Choroid plexus epithelial cell (primary cell): Measurements from ENCODE around the gene PIGQ.
"Not testable (repeated sequence)": the region's sequence is repeated elsewhere in the genome, so short reads cannot be mapped to it uniquely, and the experiment has no call there.

Experiments
- DNase-seq: peaks from one replicate; pipeline ENCODE4 v3.0.0-alpha.2; 2010; ENCODE audit warnings: low read depth
- H3K4me3 ChIP-seq: 2 replicates; pipeline ENCODE4 v1.5.1; 2011; ENCODE audit warnings: low read depth, mild to moderate bottlenecking, control low read depth, low read length, moderate library complexity
- TF ChIP-seq, protein P1 (sequence below): conservative IDR thresholded peaks from 2 replicates; pipeline ENCODE4 v1.5.1; 2011; ENCODE audit warnings: low read depth, mild to moderate bottlenecking, control low read depth, inconsistent platforms, low read length, moderate library complexity

PIGQ gene

DNA sequence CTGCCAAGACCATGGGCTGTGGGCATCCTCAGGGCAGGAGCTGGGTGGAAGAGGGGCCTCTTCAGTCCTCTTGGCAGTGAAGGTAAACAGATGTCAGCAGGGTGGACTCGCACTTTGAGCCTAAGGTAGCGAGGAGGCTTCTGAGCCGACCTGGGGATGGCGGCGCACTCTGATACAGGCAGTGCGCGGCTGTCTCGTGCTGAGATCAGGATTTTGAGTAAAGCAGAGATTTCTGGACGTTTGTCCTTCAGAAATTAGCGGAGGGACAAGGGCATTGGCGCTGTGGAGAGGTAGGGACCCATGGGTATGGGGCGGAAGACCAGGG is 26.9 kb downstream of the PIGQ start:
- no peak overlapping the region for H3K4me3 ChIP-seq
- no peak for DNase-seq
- TF ChIP-seq, protein P1, sequence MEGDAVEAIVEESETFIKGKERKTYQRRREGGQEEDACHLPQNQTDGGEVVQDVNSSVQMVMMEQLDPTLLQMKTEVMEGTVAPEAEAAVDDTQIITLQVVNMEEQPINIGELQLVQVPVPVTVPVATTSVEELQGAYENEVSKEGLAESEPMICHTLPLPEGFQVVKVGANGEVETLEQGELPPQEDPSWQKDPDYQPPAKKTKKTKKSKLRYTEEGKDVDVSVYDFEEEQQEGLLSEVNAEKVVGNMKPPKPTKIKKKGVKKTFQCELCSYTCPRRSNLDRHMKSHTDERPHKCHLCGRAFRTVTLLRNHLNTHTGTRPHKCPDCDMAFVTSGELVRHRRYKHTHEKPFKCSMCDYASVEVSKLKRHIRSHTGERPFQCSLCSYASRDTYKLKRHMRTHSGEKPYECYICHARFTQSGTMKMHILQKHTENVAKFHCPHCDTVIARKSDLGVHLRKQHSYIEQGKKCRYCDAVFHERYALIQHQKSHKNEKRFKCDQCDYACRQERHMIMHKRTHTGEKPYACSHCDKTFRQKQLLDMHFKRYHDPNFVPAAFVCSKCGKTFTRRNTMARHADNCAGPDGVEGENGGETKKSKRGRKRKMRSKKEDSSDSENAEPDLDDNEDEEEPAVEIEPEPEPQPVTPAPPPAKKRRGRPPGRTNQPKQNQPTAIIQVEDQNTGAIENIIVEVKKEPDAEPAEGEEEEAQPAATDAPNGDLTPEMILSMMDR, result no peak

DNA sequence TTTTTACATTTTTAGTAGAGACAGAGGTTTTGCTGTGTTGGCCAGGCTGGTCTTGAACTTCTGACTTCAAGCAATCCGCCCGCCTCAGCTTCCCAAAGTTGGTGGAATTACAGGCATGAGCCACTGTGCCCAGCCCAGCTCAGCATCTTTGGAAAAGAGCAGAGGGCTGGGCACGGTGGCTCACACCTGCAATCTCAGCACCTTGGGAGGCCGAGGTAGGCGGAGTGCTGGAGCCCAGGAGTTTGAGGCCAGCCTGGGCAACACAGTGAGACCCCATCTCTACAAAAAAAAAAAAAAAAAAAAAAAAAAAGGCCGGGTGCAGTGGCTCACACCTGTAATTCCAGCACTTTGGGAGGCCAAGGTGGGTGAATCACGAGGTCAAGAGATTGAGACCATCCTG is 27.9 kb downstream of the PIGQ start:
- not testable (repeated sequence) for DNase-seq, H3K4me3 ChIP-seq

DNA sequence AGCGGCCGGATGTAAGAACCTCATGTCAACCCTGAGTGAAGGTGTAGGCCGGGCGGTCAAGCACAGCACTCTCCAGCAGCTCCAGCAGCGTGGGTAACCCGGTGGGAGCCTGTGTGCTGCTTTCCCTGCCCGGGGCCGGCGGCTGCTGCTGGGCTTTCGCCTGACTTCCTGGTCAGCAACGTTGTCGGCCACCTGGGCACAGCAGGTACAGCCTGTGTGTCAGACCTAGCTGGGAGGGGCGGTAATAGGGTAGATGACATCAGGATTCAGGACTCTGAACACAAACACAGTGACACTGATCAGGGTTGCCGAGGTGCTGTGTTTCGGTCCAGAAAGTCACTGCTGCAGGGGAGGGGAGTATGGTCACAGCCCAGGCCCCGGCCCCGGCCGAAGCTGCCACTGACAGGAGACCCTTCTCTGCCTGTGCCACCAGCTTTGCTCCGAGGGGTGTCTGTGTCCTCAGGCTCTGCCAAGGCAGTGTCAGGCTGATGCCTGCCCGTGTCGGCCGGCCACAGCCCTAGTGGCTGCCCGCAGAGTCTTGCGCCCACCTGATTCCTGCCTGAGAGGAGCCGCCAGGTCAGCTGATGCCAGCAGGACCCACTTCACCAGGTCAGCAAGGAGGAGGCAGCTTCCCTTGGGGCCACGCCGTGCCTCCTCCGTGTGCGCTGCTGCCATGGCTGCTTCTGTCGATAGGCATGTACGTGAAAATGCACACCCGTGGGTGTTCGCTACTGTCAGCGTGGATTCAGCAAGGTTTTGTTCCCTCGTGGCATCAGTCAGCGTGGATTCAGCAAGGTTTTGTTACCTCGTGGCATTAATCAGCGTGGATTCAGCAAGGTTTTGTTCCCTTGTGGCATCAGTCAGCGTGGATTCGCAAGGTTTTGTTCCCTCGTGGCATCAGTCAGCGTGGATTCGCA is 29.3 kb downstream of the PIGQ start:
- no peak overlapping the region for H3K4me3 ChIP-seq
- TF ChIP-seq, protein P1, result no peak
- DNase-seq, result no peak

DNA sequence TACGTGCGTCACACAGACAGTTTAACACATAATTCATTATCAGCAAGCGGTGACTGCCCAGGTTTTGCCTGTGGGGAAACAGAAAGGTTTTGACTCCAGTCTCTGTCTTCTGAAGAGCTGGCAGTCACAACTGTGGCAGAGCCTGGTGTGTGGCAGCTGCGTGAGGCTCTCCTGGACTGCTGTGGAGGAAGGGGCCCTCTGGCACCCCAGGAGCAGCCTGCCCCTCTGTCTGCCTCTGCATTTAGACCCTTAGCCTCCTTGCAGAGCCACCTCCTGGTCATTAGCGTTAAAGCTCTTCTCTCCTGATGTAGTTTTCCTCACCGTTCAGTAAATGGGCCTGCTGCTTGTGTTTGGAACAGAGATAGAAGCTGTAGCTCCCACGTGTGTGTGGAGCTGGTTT is 31.0 kb downstream of the PIGQ start:
- DNase-seq, result peak; percentile 58
- no peak overlapping the region for H3K4me3 ChIP-seq
- TF ChIP-seq, protein P1, result peak; percentile 65

DNA sequence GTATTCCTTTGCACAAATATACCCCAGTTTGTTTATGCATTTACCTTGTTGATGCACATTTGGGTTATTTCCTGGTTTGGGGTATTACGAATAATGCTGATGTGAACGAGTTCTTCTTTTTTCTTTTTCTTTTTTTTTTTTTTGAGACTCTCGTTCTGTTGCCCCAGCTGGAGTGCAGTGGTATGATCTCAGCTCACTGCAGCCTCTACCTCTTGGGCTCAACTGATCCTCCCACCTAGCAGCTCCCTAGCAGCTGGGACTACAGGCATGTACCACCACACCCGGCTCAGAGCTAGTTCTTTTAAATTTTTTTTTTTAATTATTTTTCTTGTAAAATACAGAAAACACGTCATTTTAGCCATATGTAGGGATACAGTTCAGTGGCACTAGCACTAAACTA is 34.2 kb downstream of the PIGQ start:
- TF ChIP-seq, protein P1, result no peak
- no peak overlapping the region for H3K4me3 ChIP-seq
- DNase-seq, result no peak

DNA sequence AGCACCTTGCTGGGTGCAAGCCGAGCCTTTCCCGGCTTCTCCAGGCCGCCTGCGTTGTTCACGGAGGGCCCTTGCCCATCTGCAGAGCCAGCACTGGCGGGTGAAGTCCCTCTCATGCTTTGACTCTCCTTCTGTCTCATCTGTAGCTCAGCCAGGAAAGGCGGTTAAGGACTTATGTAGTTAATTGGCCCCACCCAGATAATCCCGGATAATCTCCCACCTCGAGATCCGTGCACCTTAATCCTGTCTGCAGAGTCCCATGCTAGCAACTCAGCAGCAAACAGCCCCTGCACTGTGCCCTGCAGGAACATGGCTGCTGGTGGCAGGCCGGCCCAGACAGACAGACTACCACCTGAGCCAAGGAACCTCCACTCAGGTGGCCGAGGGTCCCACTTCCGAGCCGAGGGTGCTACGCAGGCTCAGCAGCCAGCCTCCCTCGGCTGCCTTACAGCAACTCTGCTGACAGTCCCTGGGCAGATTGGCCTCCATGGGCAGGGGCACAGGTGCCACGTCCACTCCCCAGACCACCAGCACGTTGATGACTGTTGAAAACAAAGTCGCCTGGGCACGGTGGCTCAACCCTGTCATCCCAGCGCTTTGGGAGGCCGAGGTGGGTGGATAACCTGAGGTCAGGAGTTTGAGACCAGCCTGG is 37.0 kb downstream of the PIGQ start:
- TF ChIP-seq, protein P1, result no peak
- no peak overlapping the region for H3K4me3 ChIP-seq
- no peak for DNase-seq

DNA sequence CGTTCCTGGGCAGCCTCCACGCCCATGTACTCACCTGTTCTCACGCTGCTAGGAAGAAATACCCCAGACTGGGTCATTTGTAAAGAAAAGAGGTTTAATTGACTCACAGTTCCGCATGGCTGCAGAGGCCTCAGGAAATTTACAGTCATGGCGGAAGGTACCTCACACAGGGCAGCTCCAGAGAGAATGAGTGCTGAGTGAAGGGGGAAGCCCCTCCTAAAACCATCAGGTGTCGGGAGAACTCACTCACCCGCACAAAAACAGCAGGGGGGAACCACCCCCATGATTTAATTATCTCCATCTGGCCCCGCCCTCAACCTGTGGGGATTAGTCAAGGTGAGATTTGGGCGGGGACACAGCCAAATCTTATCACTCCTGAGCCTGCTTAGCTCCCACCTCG is 38.3 kb downstream of the PIGQ start:
- H3K4me3 ChIP-seq, result no peak overlapping the region
- no peak for DNase-seq
- TF ChIP-seq, protein P1, result no peak
